PC-9 (cell line): ENCODE measurements around the gene FUT1. TPM values are rescaled to one million over a fixed set of nuclear protein-coding genes. Genes with fewer than 3 reads are reported as not detected.
A peak's percentile ranks its signal among the peaks of the same experiment; 100 is the strongest.

Source experiments
- BruUV-seq: library from RNA; stranded (reverse); fragments of 400-500 nt; replicated peaks from 2 replicates; lab custom pipeline; 2021; lab: Mats Ljungman, UMichigan
- CTCF ChIA-PET: fragments of 300-600 bp; sonication (Branson Sonifier 250); formaldehyde crosslinking; loops from one replicate; lab custom pipeline; 2022; ENCODE audit warnings: antibody characterized with exemption; lab: Charles Lee
- POLR2A ChIA-PET: fragments of 300-600 bp; sonication (Branson Sonifier 250); formaldehyde crosslinking; loops from one replicate; lab custom pipeline; 2022; ENCODE audit warnings: antibody characterized with exemption; ENCODE audit not compliant: unreplicated experiment; lab: Charles Lee
- DNase-seq, 2 experiments: peaks; one replicate each; pipeline versions ENCODE4 v3.0.0 to v3.0.0-alpha.2; 2015 to 2022; ENCODE audit warnings: mixed read lengths in 1 of 2
- H2AFZ ChIP-seq: fragments of 200-600 bp; sonication (generic); 2 replicates; pipeline ENCODE4 v1.8.1; 2017; ENCODE audit warnings: antibody characterized with exemption
- H3F3A ChIP-seq: fragments of 200-600 bp; sonication (generic); 2 replicates; pipeline ENCODE4 v1.8.1; 2017; ENCODE audit warnings: antibody characterized with exemption, mild to moderate bottlenecking, low read depth; ENCODE audit not compliant: insufficient read depth
- H3K27ac ChIP-seq: fragments of 200-600 bp; sonication (generic); 2 replicates; pipeline ENCODE4 v1.6.1; 2016; ENCODE audit warnings: mixed run types
- H3K27me3 ChIP-seq: fragments of 200-600 bp; sonication (generic); 2 replicates; pipeline ENCODE4 v1.6.1; 2016; ENCODE audit warnings: low read depth, mixed run types; ENCODE audit not compliant: insufficient read depth
- H3K36me3 ChIP-seq: fragments of 200-600 bp; sonication (generic); 2 replicates; pipeline ENCODE4 v1.6.1; 2016; ENCODE audit warnings: low read depth, mixed run types
- H3K4me1 ChIP-seq: fragments of 200-600 bp; sonication (generic); replicated peaks from 2 replicates; pipeline ENCODE4 v1.6.1; 2016; ENCODE audit warnings: mixed run types; ENCODE audit not compliant: insufficient read depth
- H3K4me2 ChIP-seq: fragments of 200-600 bp; sonication (generic); 2 replicates; pipeline ENCODE4 v1.6.1; 2017; ENCODE audit warnings: mixed run types
- H3K4me3 ChIP-seq: fragments of 200-600 bp; sonication (generic); 2 replicates; pipeline ENCODE4 v1.6.1; 2016; ENCODE audit warnings: mixed run types
- H3K79me2 ChIP-seq: fragments of 200-600 bp; sonication (generic); 2 replicates; pipeline ENCODE4 v1.6.1; 2017; ENCODE audit warnings: low read depth, mixed run types
- H3K9me2 ChIP-seq: fragments of 200-600 bp; sonication (generic); 2 replicates; pipeline ENCODE4 v1.8.1; 2017; ENCODE audit warnings: mild to moderate bottlenecking; ENCODE audit not compliant: insufficient read depth
- H3K9me3 ChIP-seq: fragments of 200-600 bp; sonication (generic); 2 replicates; pipeline ENCODE4 v1.8.1; 2016; ENCODE audit warnings: low read depth; ENCODE audit not compliant: insufficient read depth
- H4K20me1 ChIP-seq: fragments of 200-600 bp; sonication (generic); 2 replicates; pipeline ENCODE4 v1.8.1; 2017; ENCODE audit not compliant: insufficient read depth
- CTCF ChIP-seq: fragments of 200-600 bp; sonication (generic); conservative IDR thresholded peaks from 2 replicates; pipeline ENCODE4 v1.6.1; 2017; ENCODE audit warnings: mixed run types, antibody characterized with exemption, mild to moderate bottlenecking, moderate library complexity
- EZH2 ChIP-seq: fragments of 200-600 bp; sonication (generic); IDR thresholded peaks from 2 replicates; pipeline ENCODE4 v1.8.0; 2017; ENCODE audit warnings: antibody characterized with exemption, low read depth
- intact Hi-C: fragments of 100-400 bp; cut with micrococcal nuclease; formaldehyde crosslinking; loops from one replicate; pipeline ENCODE4 v1.10.0; 2022; ENCODE audit not compliant: unreplicated experiment
- total RNA-seq: library from RNA; stranded (reverse); gene quantifications from 2 replicates; pipeline ENCODE4 v1.2.3, GENCODE V29; 2021

Gene FUT1
- total RNA-seq, 1 experiment from 2014 or later: 7.9 TPM

GRCh38 chr19:48755084-48755641, 2.7 kb upstream of the FUT1 start, which contains the start of gene FGF21:
FGF21 (plus strand) TSS chr19:48755524; CDS start chr19:48756237, 713 bp downstream.
- 0 out of 2 replicates have a peak, but pooled peaks cover 7% of the 10 kb centered on the region for H3K36me3 ChIP-seq
- TF ChIP-seq EZH2 (no peak), CTCF (no peak)
- H3K27me3 ChIP-seq: no peaks in the 10 kb centered on the region
- H4K20me1 ChIP-seq: no peaks in the 10 kb centered on the region; the same call in 1 of the 2 replicates
- peak within 1 kb of the TSS; percentile 39; the same call in 1 of the 2 replicates for H3K4me3 ChIP-seq
- no TSS peak for BruUV-seq
- peak within 1 kb of the TSS; percentile 59 for H3K27ac ChIP-seq
- H2AFZ ChIP-seq: no peak within 1 kb of the TSS
- peaks cover 22% of the 10 kb centered on the region for H3K79me2 ChIP-seq
- peaks cover 43% of the 10 kb centered on the region for H3K4me1 ChIP-seq
- POLR2A ChIA-PET: interaction anchor here (0.7 kb wide), 1 partner anchor 147 kb away, joined by 4 read pairs; no protein-coding TSS in a partner anchor
- no peak for DNase-seq
- H3K9me3 ChIP-seq: no peaks in the 10 kb centered on the region
- CTCF ChIA-PET: no interaction called here
- intact Hi-C loops: no loop called here
- H3F3A ChIP-seq: peaks cover 11% of the 10 kb centered on the region; the same call in 1 of the 2 replicates
- no peaks in the 10 kb centered on the region for H3K9me2 ChIP-seq
- H3K4me2 ChIP-seq: peak within 1 kb of the TSS; percentile 89

- no peak for DNase-seq
- H3F3A ChIP-seq: peaks cover 7% of the 10 kb centered on the region; the same call in 1 of the 2 replicates
Measured at GRCh38 chr19:48751845-48752495, 471 bp downstream of the FUT1 start.

More at GRCh38 chr19:48751845-48752495, 471 bp downstream of the FUT1 start:
- H3K79me2 ChIP-seq: peaks cover 31% of the 10 kb centered on the region
- intact Hi-C loops: loop anchor here (1.0 to 5.0 kb wide), 3 partner anchors 13 to 105 kb away; partner anchors contain the start of gene CA11
- peaks cover 41% of the 10 kb centered on the region for H3K4me1 ChIP-seq
- H3K27me3 ChIP-seq: no peaks in the 10 kb centered on the region
- H3K4me3 ChIP-seq: peak overlapping the region; percentile 78
- no peaks in the 10 kb centered on the region for H3K9me2 ChIP-seq
- no peaks in the 10 kb centered on the region for H3K9me3 ChIP-seq
- H2AFZ ChIP-seq: peak overlapping the region; percentile 76
- H3K4me2 ChIP-seq: peak overlapping the region; percentile 89
- H4K20me1 ChIP-seq: no peaks in the 10 kb centered on the region; the same call in 1 of the 2 replicates
- TF ChIP-seq EZH2: no peak
- no peak for TF ChIP-seq CTCF
- peak overlapping the region; percentile 57 for H3K27ac ChIP-seq
- CTCF ChIA-PET: interaction anchor here (0.5 to 0.6 kb wide), 2 partner anchors 20 to 98 kb away, joined by 5 read pairs; no protein-coding TSS in a partner anchor
- POLR2A ChIA-PET: interaction anchor here (0.6 kb wide), 1 partner anchor 44 kb away, joined by 3 read pairs; no protein-coding TSS in a partner anchor
- BruUV-seq: TSS peak; percentile 65
- H3K36me3 ChIP-seq: 0 out of 2 replicates have a peak, but pooled peaks cover 10% of the 10 kb centered on the region
